Activated naive CD8-positive, alpha-beta T cell (primary cell): ENCODE results near the gene RFPL1.

Experiments used
- H3K27ac Mint-ChIP-seq: one replicate; pipeline ENCODE4 v1.8.0; 2021; ENCODE audit warnings: mixed read lengths
- H3K27me3 Mint-ChIP-seq: one replicate; pipeline ENCODE4 v1.8.0; 2021; ENCODE audit warnings: mixed read lengths
- H3K36me3 Mint-ChIP-seq: one replicate; pipeline ENCODE4 v1.8.0; 2021; ENCODE audit warnings: mixed read lengths
- H3K4me1 Mint-ChIP-seq: one replicate; pipeline ENCODE4 v1.8.0; 2021; ENCODE audit warnings: low read depth, mixed read lengths
- H3K4me3 Mint-ChIP-seq: one replicate; pipeline ENCODE4 v1.8.0; 2021; ENCODE audit warnings: mild to moderate bottlenecking, mixed read lengths
- H3K9me3 Mint-ChIP-seq: one replicate; pipeline ENCODE4 v1.8.0; 2021; ENCODE audit warnings: low read depth, mixed read lengths

RFPL1 gene

DNA sequence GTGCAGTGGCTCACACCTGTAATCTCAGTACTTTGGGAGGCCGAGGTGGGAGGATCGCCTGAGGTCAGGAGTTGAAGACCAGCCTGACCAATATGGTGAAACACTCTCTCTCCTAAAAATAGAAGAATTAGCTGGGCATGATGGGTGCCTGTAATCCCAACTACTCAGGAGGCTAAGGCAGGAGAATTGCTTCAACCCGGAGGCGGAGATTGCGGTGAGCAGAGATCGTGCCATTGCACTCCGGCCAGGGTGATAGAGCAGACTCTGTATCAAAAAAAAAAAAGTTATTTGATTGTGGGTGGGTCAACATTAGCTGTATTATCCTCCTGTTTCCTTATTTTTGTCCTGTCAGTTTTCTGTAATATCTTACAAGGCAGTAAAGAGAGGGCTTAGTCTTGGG, 11.9 kb upstream of the RFPL1 start:
- Mint-ChIP-seq H3K36me3 (peaks cover 3% of the 10 kb centered on the region), H3K9me3 (no peaks in the 10 kb centered on the region), H3K4me1 (no peaks in the 10 kb centered on the region)

DNA sequence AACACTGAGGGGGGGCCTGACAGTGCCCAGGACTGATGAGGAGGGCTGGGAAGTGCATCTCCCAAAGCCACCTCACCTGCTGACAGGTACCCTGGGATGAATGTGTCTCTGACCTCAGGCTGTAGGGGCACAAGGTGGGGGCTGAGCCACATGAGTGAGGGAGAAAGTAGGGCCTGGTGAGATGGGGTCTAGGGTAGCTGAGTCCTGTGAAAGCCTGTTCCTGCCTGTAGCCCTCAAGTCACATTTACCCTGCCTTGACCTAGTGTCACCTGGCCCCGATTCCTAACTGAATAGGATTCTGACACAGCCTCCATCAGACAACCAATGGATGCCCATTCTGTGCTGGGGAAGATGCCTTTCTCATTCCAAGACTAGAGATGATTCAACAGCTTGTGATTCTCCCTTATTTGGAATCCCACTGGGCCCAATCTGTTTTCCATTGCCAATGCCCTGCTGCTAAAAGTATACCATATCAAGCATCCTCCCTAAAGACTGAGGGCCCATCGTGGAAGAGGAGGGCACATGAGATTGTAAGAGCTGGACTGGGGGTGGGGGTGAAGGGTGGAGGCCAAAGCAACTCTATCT, 11.1 kb upstream of the RFPL1 start:
- peaks cover 5% of the 10 kb centered on the region for H3K36me3 Mint-ChIP-seq
- H3K4me1 Mint-ChIP-seq: no peaks in the 10 kb centered on the region
- no peaks in the 10 kb centered on the region for H3K9me3 Mint-ChIP-seq
- no peak overlapping the region for H3K4me3 Mint-ChIP-seq
- H3K27me3 Mint-ChIP-seq: peaks cover 2% of the 10 kb centered on the region
- H3K27ac Mint-ChIP-seq: no peak overlapping the region

More for the DNA sequence above, 11.9 kb upstream of the RFPL1 start:
- no peak overlapping the region for H3K27ac Mint-ChIP-seq
- no peak overlapping the region for H3K4me3 Mint-ChIP-seq
- H3K27me3 Mint-ChIP-seq: peaks cover 2% of the 10 kb centered on the region

GRCh38 chr22:29431986-29432385, 6.4 kb upstream of the RFPL1 start:
- H3K36me3 Mint-ChIP-seq: peaks cover 2% of the 10 kb centered on the region
- no peaks in the 10 kb centered on the region for H3K9me3 Mint-ChIP-seq
- H3K27me3 Mint-ChIP-seq: peaks cover 7% of the 10 kb centered on the region
- no peak overlapping the region for H3K4me3 Mint-ChIP-seq
- H3K27ac Mint-ChIP-seq: no peak overlapping the region
- no peaks in the 10 kb centered on the region for H3K4me1 Mint-ChIP-seq

DNA sequence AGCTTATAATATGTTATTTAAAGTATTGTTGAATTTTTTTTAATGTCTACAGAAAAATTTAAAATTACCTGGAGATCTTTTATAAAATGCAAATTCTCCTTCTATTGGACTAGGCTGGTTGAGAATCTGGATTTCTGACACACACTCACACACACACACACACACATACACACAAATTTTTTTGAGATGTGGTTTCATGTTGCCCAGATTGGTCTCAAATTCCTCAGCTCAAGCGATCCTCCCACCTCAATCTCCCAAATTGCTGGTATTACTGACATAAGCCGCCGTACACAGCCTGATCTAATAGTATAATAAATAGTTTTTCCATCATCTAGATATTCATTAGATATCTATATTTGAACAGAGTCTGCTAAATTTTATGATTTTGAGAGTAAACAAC, 4.5 kb upstream of the RFPL1 start:
- Mint-ChIP-seq H3K4me3 (no peak overlapping the region), H3K27ac (no peak overlapping the region), H3K9me3 (no peaks in the 10 kb centered on the region), H3K27me3 (peaks cover 7% of the 10 kb centered on the region), H3K4me1 (no peaks in the 10 kb centered on the region), H3K36me3 (peaks cover 2% of the 10 kb centered on the region)

DNA sequence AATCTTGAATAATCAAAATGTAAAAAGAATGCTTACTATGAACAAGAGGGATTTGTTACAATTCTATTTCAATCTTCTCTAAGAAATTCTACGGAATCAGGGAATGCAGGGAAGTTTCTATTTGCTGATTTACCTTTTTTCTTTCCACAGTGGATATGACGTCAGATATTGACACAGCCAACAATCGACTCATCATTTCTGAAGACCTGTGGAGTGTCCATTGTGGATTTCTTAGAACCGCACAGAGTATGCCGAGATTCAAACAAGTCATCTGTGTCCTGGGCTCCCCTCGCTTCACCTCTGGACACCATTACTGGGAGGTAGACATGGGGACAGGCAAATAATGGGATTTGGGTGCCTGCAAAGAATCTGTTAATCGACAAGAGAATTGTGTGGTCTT, 4.1 kb upstream of the RFPL1 start:
- Mint-ChIP-seq H3K4me3 (no peak overlapping the region), H3K4me1 (no peaks in the 10 kb centered on the region), H3K36me3 (peaks cover 2% of the 10 kb centered on the region), H3K27me3 (peaks cover 7% of the 10 kb centered on the region), H3K27ac (no peak overlapping the region), H3K9me3 (no peaks in the 10 kb centered on the region)

DNA sequence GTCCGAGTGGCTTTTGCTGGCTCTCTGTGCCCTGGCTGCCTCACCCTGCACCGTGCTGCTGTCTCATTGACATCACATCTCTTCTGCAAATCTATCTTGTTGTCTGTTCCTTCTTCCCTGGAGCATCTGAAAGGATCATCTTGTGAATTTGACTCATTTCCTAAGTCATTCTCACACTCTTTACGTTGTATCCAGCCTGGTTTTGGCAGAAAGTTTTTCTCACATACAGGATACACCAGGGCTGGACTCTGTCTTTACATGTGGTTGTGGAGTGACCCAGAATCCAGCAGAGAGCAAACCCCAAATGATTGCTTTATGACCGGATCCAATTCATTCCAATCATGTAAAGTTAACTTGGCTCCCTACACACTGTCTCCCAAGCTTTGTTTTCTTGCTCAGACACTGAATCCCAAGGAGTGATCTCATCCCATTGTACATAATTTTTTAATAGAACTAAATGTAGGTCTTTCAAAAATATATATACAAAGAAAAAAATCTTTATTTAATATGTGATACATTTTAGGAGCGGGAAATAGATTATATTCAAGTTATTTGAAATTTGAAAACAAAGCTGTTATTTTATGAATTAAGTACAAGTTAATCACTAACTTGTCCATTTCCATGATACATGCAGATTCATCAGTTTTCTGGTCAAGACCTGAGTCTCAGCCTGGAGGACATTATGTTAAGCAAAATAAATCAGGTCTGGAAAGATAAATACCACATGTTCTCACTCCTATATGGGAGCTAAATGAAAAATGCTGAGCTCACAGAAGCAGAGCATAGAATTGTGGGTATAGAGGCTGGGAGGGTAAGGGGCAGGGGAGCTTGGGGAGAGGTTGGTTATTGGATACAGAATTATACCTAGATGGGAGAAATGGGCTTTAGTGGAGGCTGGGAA, 2.9 kb upstream of the RFPL1 start:
- H3K36me3 Mint-ChIP-seq: peaks cover 2% of the 10 kb centered on the region
- no peaks in the 10 kb centered on the region for H3K9me3 Mint-ChIP-seq
- no peak overlapping the region for H3K4me3 Mint-ChIP-seq
- no peaks in the 10 kb centered on the region for H3K4me1 Mint-ChIP-seq
- no peak overlapping the region for H3K27ac Mint-ChIP-seq
- peaks cover 7% of the 10 kb centered on the region for H3K27me3 Mint-ChIP-seq

GRCh38 chr22:29442976-29443375, 4.6 kb downstream of the RFPL1 start:
- Mint-ChIP-seq H3K36me3 (no peaks in the 10 kb centered on the region), H3K9me3 (no peaks in the 10 kb centered on the region), H3K27ac (no peak overlapping the region), H3K4me1 (no peaks in the 10 kb centered on the region), H3K4me3 (no peak overlapping the region), H3K27me3 (peaks cover 2% of the 10 kb centered on the region)

GRCh38 chr22:29443452-29443851, 5.1 kb downstream of the RFPL1 start:
- no peaks in the 10 kb centered on the region for H3K36me3 Mint-ChIP-seq
- H3K9me3 Mint-ChIP-seq: no peaks in the 10 kb centered on the region
- H3K4me1 Mint-ChIP-seq: no peaks in the 10 kb centered on the region
- no peak overlapping the region for H3K27ac Mint-ChIP-seq
- H3K4me3 Mint-ChIP-seq: no peak overlapping the region
- peaks cover 2% of the 10 kb centered on the region for H3K27me3 Mint-ChIP-seq

GRCh38 chr22:29443861-29444792, 5.7 kb downstream of the RFPL1 start:
- H3K9me3 Mint-ChIP-seq: no peaks in the 10 kb centered on the region
- no peaks in the 10 kb centered on the region for H3K36me3 Mint-ChIP-seq
- no peak overlapping the region for H3K27ac Mint-ChIP-seq
- no peak overlapping the region for H3K4me3 Mint-ChIP-seq
- H3K4me1 Mint-ChIP-seq: no peaks in the 10 kb centered on the region
- peaks cover 2% of the 10 kb centered on the region for H3K27me3 Mint-ChIP-seq

- Mint-ChIP-seq H3K4me3 (no peak overlapping the region), H3K36me3 (no peaks in the 10 kb centered on the region), H3K27ac (no peak overlapping the region), H3K27me3 (peaks cover 2% of the 10 kb centered on the region), H3K4me1 (no peaks in the 10 kb centered on the region), H3K9me3 (no peaks in the 10 kb centered on the region)
Measured at GRCh38 chr22:29445508-29445907, 7.1 kb downstream of the RFPL1 start.

- H3K4me3 Mint-ChIP-seq: no peak overlapping the region
- H3K4me1 Mint-ChIP-seq: no peaks in the 10 kb centered on the region
- no peak overlapping the region for H3K27ac Mint-ChIP-seq
- H3K9me3 Mint-ChIP-seq: no peaks in the 10 kb centered on the region
- no peaks in the 10 kb centered on the region for H3K36me3 Mint-ChIP-seq
- H3K27me3 Mint-ChIP-seq: peaks cover 2% of the 10 kb centered on the region
Measured at GRCh38 chr22:29447906-29448305, 9.5 kb downstream of the RFPL1 start.

DNA sequence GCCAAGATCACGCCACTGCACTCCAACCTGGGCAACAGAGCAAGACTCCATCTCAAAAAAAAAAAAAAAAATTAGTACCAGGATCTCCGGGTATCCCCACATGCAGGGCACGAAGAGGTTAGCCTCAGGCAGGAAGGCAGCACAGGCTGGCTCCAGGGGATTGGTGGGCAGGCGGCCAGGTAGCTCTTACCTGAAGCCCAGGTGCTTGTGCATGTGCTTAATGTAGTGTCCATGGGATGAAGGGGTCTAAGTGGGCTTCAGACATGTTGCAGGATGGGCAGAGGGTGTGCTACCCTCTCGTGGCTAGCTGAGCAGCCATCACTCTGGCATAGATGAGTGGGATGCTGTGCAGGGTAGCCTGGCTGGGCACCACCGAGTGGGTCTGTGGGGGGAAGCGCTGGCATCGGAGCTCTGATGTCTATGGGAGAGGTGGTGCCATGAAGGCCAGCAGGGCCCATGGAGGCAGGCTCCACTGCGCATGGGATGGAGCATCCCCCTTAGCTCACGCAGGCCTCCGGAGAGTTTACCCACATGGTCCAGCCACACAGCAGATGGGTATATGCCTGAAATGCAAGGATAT, 11.0 kb downstream of the RFPL1 start:
- no peaks in the 10 kb centered on the region for H3K27me3 Mint-ChIP-seq
- no peaks in the 10 kb centered on the region for H3K4me1 Mint-ChIP-seq
- H3K4me3 Mint-ChIP-seq: no peak overlapping the region
- no peaks in the 10 kb centered on the region for H3K9me3 Mint-ChIP-seq
- H3K27ac Mint-ChIP-seq: no peak overlapping the region
- H3K36me3 Mint-ChIP-seq: no peaks in the 10 kb centered on the region

DNA sequence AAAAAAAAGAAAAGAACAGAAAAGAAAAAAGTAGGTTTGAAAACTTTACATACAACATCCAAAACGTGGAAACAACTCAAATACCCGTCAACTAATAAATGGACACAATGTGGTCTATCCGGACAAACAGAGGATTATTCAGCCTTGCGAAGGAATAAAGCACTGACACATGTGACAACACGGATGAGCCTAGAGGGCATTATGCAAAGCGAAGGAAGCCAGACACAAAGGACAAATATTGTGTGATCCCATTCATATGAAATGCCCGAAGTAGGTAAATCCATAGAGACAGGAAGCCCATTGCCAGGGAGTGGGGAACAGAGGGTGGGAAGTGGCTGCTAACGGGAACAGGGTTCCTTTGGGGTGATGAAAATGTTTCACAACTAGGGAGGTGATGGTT, 11.8 kb downstream of the RFPL1 start:
- H3K27ac Mint-ChIP-seq: no peak overlapping the region
- no peaks in the 10 kb centered on the region for H3K4me1 Mint-ChIP-seq
- no peaks in the 10 kb centered on the region for H3K27me3 Mint-ChIP-seq
- H3K36me3 Mint-ChIP-seq: no peaks in the 10 kb centered on the region
- H3K9me3 Mint-ChIP-seq: no peaks in the 10 kb centered on the region
- H3K4me3 Mint-ChIP-seq: no peak overlapping the region

DNA sequence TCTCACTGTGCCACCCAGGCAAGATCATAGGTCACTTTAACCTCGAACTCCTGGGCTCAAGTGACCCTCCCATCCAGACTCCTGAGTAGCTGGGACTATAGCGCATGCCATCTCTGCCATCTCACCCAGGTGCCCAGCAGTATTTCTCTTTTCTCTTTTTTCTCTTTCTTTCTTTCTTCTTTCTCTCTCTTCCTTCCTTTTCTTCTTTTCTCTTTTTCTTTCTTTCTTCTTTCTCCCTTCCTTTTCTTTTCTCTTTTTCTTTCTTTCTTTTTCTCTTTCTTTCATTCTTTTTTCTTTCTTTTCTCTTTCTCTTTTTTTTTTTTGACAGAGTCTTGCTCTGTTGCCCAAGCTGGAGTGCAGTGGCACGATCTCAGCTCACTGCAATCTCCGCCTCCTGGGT, 13.5 kb downstream of the RFPL1 start:
- no peak overlapping the region for H3K27ac Mint-ChIP-seq
- no peaks in the 10 kb centered on the region for H3K36me3 Mint-ChIP-seq
- no peak overlapping the region for H3K4me3 Mint-ChIP-seq
- no peaks in the 10 kb centered on the region for H3K27me3 Mint-ChIP-seq
- no peaks in the 10 kb centered on the region for H3K4me1 Mint-ChIP-seq
- H3K9me3 Mint-ChIP-seq: no peaks in the 10 kb centered on the region

DNA sequence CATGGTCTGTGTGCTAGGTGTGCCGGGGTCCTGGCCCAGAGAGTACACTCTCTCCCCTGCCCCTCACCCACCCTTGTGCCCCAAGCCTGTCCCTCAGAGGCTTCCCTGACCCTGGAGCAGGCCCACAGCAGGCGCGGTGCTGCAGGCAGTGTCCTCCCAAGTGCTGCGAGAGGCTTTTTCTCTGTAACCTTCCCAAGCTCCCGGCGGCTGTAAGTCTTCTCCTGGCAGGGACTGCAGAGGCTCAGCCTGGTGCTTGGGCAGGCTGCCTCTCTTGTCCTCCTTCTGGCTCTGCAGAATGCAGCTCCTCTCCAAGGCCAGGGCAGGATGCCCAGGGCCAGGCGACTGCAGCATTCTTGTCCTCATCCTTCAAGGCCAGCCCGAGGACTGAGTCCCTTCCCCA, 15.9 kb downstream of the RFPL1 start:
- Mint-ChIP-seq H3K4me1 (no peaks in the 10 kb centered on the region), H3K27ac (no peak overlapping the region), H3K9me3 (no peaks in the 10 kb centered on the region), H3K27me3 (no peaks in the 10 kb centered on the region), H3K4me3 (no peak overlapping the region), H3K36me3 (no peaks in the 10 kb centered on the region)
